Measurements from ENCODE around the gene PEX5L.

DNA sequence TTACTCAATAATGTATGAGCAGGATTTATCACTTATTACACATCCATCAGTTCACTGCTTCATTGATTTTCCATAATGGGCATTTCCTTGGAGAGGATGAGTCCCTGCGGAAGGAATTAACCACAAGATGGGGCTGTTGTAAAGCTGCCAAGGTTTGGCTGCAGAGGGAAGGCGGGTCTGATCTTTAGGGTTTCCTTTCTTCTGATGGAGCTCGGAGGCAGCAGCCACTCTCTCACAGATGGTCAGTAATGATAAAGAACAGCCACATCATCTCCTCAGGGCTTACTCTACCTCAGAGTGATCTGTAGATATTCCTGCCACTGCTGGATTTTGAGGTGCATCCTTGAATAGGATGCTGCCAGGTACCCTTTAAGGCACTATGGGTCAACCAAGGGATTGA is 268.7 kb downstream of the PEX5L start:
- TF ChIP-seq MAX (IDR thresholded peaks at IDR 0.05) (no peak), FOXM1 (IDR thresholded peaks at IDR 0.05; ENCODE audit: borderline replicate concordance, low read depth) (no peak), ZBTB7A (IDR thresholded peaks at IDR 0.05; ENCODE audit: low read depth) (no peak), EP300 (IDR thresholded peaks at IDR 0.05; ENCODE audit: borderline replicate concordance) (peak; percentile 78; the same call in 1 of the 2 replicates), CEBPB (IDR thresholded peaks at IDR 0.05) (peak; percentile 71), EGR1 (IDR thresholded peaks at IDR 0.05) (no peak)
